ENCODE data around the gene ZFP91. TPM values are rescaled to one million over a fixed set of nuclear protein-coding genes. Genes with fewer than 3 reads are reported as not detected.

ZFP91 gene
- total RNA-seq, 1 donor from 2014 or later: 52.9 TPM

DNA sequence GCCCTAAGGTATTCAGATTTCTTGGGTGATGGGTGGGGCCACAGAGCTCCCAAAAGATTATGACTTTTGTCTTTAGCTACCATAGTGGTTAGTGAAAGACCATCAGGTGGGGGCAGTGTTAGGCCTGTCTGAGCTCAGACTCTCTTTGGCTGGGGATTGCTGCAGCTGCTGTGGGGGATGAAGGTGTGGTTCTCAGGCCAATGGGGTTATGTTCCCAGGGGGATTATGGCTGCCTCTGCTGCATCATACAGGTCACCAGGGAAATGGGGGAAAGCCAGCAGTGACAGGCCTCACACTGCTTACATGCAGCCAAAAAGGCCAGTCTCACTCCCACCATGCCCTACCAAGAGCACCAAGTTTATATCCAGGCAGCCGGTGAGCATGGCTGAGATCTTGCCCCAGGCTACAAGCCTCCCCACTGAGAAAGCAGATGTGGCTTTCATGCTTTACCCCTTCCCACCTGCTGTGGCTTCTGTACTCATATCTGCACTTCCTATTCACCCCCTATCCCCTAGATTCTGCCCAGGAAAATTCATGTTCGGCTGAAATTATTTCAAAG lies 68.4 kb downstream of the ZFP91 start:
- CTCF ChIA-PET: interaction anchor here (1.0 to 2.2 kb wide), 9 partner anchors 10 to 511 kb away, joined by 3 to 11 read pairs (median 7); no protein-coding TSS in a partner anchor
- peaks cover 6% of the 10 kb centered on the region for H3K9me3 Mint-ChIP-seq
- H3K36me3 Mint-ChIP-seq (ENCODE audit: low read depth): no peaks in the 10 kb centered on the region
- TF ChIP-seq CTCF (IDR thresholded peaks at IDR 0.05): no peak
- POLR2A ChIA-PET: interaction anchor here (0.6 to 1.4 kb wide), 4 partner anchors 71 to 456 kb away, joined by 3 to 8 read pairs (median 4); partner anchors contain the start of gene LPXN
- intact Hi-C loops (cut with micrococcal nuclease): loop anchor here (1.0 to 10.0 kb wide), 4 partner anchors 28 to 1082 kb away; partner anchors contain the start of genes UBE2L6 and ZFP91
- DNase-seq: peak; percentile 33
- peak overlapping the region; percentile 3 for H3K4me3 Mint-ChIP-seq
- peaks cover 20% of the 10 kb centered on the region for H3K4me1 Mint-ChIP-seq
- ATAC-seq (ENCODE audit: low read depth): peak; percentile 93
- peaks cover 2% of the 10 kb centered on the region for H3K27me3 Mint-ChIP-seq
- peak overlapping the region; percentile 21 for H3K27ac Mint-ChIP-seq

DNA sequence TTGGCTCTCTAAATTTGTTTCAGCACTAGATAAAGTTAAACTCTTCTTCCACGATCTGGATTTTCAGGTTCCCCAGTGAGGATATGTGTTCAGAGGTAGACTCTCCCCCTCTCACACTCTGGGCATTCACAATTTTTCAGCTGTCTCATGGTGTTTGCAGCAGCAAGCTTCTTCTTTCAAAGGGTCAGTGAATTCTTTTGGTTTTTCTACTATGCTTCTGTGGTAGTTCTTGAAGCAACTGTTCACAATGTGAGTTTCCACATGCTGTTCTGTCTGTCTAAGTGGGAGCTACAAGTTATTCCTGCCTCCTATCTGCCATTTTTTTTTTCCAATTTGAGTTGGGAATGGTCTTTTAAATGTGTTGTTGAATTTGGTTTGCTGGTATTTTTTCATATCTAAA lies 69.0 kb downstream of the ZFP91 start:
- ChIA-PET CTCF (interaction anchor here (1.1 kb wide), 1 partner anchor 70 kb away, joined by 4 read pairs; no protein-coding TSS in a partner anchor), POLR2A (interaction anchor here (0.6 kb wide), 1 partner anchor 316 kb away, joined by 3 read pairs; no protein-coding TSS in a partner anchor)
- Mint-ChIP-seq H3K36me3 (ENCODE audit: low read depth) (no peaks in the 10 kb centered on the region), H3K4me3 (no peak overlapping the region), H3K4me1 (peaks cover 20% of the 10 kb centered on the region), H3K9me3 (peaks cover 6% of the 10 kb centered on the region), H3K27me3 (peaks cover 2% of the 10 kb centered on the region), H3K27ac (no peak overlapping the region)
- TF ChIP-seq CTCF (IDR thresholded peaks at IDR 0.05): no peak
- ATAC-seq (ENCODE audit: low read depth): no peak
- intact Hi-C loops (cut with micrococcal nuclease): loop anchor here (1.0 to 10.0 kb wide), 4 partner anchors 27 to 1083 kb away; partner anchors contain the start of genes UBE2L6 and ZFP91
- DNase-seq: no peak

DNA sequence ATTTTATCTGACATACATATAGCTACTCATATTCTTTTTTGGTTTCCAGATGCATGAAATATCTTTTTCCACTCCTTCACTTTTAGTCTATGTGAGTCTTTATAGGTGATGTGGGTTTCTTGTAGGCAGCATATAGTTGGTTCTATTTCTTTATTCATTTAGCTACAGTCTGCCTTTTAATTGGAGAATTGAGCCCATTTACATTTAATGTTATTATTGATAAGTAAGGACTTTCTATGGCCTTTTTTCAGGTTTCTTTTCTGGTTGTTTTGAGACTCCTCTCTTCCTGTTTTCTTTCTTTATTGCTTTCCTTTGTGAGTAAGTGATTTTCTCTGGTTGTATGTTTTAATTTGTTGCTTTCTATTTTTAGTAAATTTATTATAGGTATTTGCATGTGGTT lies 70.8 kb downstream of the ZFP91 start:
- no peak for TF ChIP-seq CTCF (IDR thresholded peaks at IDR 0.05)
- Mint-ChIP-seq H3K36me3 (ENCODE audit: low read depth) (no peaks in the 10 kb centered on the region), H3K9me3 (peaks cover 6% of the 10 kb centered on the region), H3K27me3 (no peaks in the 10 kb centered on the region), H3K4me3 (no peak overlapping the region), H3K4me1 (peaks cover 24% of the 10 kb centered on the region), H3K27ac (no peak overlapping the region)
- DNase-seq (no peak), ATAC-seq (ENCODE audit: low read depth) (no peak)
- intact Hi-C loops (cut with micrococcal nuclease): loop anchor here (10.0 kb wide), 2 partner anchors 785 to 1085 kb away; partner anchors contain the start of genes OR5A1 and UBE2L6
- POLR2A ChIA-PET: no interaction called here
- CTCF ChIA-PET: interaction anchor here (0.8 to 1.7 kb wide), 3 partner anchors 24 to 508 kb away, joined by 4 to 10 read pairs (median 4); no protein-coding TSS in a partner anchor

GRCh38 chr11:58650496-58650895 lies 71.6 kb downstream of the ZFP91 start:
- POLR2A ChIA-PET: interaction anchor here (0.6 to 0.7 kb wide), 4 partner anchors 12 to 537 kb away, joined by 3 to 4 read pairs (median 3); partner anchors contain the start of gene LPXN
- intact Hi-C loops (cut with micrococcal nuclease): loop anchor here (10.0 kb wide), 1 partner anchor 784 kb away; the partner anchor contains the start of gene OR5A1
- Mint-ChIP-seq H3K4me1 (peaks cover 24% of the 10 kb centered on the region), H3K4me3 (no peak overlapping the region), H3K36me3 (ENCODE audit: low read depth) (no peaks in the 10 kb centered on the region), H3K9me3 (peaks cover 3% of the 10 kb centered on the region), H3K27me3 (no peaks in the 10 kb centered on the region), H3K27ac (no peak overlapping the region)
- no peak for DNase-seq
- no peak for ATAC-seq (ENCODE audit: low read depth)
- CTCF ChIA-PET: interaction anchor here (0.7 to 1.7 kb wide), 5 partner anchors 21 to 507 kb away, joined by 3 to 10 read pairs (median 4); no protein-coding TSS in a partner anchor
- no peak for TF ChIP-seq CTCF (IDR thresholded peaks at IDR 0.05)

DNA sequence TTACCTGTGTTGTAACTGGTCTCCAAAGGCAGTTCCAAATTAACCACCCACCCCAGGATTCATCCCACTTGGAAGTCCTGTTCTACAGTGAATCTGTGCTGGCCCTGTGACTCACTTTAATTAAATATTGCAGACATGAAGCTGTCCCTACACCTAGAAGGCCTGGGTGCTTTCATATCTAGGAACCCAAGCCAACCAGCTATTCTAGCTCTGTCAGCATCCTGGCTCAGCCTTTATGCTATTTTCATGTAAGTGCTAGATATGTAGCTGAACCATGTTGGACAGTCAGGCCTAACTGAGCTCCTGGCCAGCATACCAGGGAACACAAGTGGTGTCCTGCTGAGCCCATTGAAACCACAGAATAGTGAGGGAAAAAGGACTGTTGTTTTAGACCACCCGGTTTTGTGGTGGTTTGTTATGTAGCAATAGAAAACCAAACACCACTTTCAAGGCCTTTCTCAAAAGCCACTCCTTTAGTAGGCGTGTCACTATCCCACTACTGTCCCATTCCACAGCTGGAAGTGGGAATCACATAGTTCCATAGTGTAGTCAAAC lies 73.9 kb downstream of the ZFP91 start:
- Mint-ChIP-seq H3K27me3 (no peaks in the 10 kb centered on the region), H3K4me3 (no peak overlapping the region), H3K4me1 (peaks cover 9% of the 10 kb centered on the region), H3K9me3 (peaks cover 3% of the 10 kb centered on the region), H3K36me3 (ENCODE audit: low read depth) (no peaks in the 10 kb centered on the region), H3K27ac (no peak overlapping the region)
- DNase-seq (no peak), ATAC-seq (ENCODE audit: low read depth) (no peak)
- ChIA-PET CTCF (interaction anchor here (0.5 to 2.3 kb wide), 13 partner anchors 12 to 505 kb away, joined by 3 to 24 read pairs (median 4); no protein-coding TSS in a partner anchor), POLR2A (no interaction called here)
- intact Hi-C loops (cut with micrococcal nuclease): loop anchor here (10.0 kb wide), 1 partner anchor 782 kb away; the partner anchor contains the start of gene OR5A1
- no peak for TF ChIP-seq CTCF (IDR thresholded peaks at IDR 0.05)
